HCT116 (cell line): ENCODE results near the gene GABBR1. TPM values are rescaled to one million over a fixed set of nuclear protein-coding genes. Genes with fewer than 3 reads are reported as not detected.

Experiments used
- ATAC-seq: fragments of 200-7000 bp; cut with Tn5 transposase; 2 replicates; pipeline ENCODE4 v1.9.1; 2020; ENCODE audit warnings: mild to moderate bottlenecking, moderate library complexity
- BruUV-seq: library from RNA; stranded (reverse); fragments of 400-500 nt; replicated peaks from 2 replicates; lab custom pipeline; 2021; lab: Mats Ljungman, UMichigan
- CTCF ChIA-PET: fragments of 300-600 bp; sonication (Branson Sonifier 250); formaldehyde crosslinking; loops from one replicate; lab custom pipeline; 2021; ENCODE audit warnings: antibody characterized with exemption; lab: Charles Lee
- POLR2A ChIA-PET: fragments of 300-600, 350-600 bp; sonication (Branson Sonifier 250); formaldehyde crosslinking; loops from one replicate; lab custom pipeline; 2021; ENCODE audit warnings: antibody characterized with exemption; lab: Charles Lee
- RAD21 ChIA-PET, 2 experiments: fragments of 300-600 bp; sonication (Branson Sonifier 250); formaldehyde crosslinking; loops; one replicate each; lab custom pipeline; 2023; ENCODE audit warnings: low total read pairs in 2 of 2; ENCODE audit not compliant: uncharacterized antibody in 2 of 2, unreplicated experiment in 2 of 2, low non-redundant PET in 1 of 2; lab: Charles Lee
- DNase-seq: peaks from one replicate; pipeline ENCODE4 v3.0.0-alpha.2; 2010; ENCODE audit warnings: low read depth, low spot score
- H2AFZ ChIP-seq: fragments of 200-600 bp; shearing (Covaris generic), sonication (generic); 2 replicates; pipeline ENCODE4 v1.6.1; 2017; ENCODE audit warnings: low read depth, mixed run types, mixed read lengths, antibody characterized with exemption, low read length; ENCODE audit not compliant: poor library complexity, severe bottlenecking
- H3K27ac ChIP-seq: 2 replicates; pipeline ENCODE4 v1.5.1; 2012; ENCODE audit warnings: low read depth, low read length
- H3K27me3 ChIP-seq: fragments of 200-600 bp; sonication (generic); 2 replicates; pipeline ENCODE4 v1.6.1; 2016; ENCODE audit warnings: mixed run types, low read length, mixed read lengths; ENCODE audit not compliant: insufficient read depth
- H3K36me3 ChIP-seq, 2 experiments: fragments of 200-500 bp in 1 of 2; fragments of 200-600 bp in 1 of 2; sonication (Bioruptor generic) in 1 of 2; sonication (generic) in 1 of 2; 2 replicates each; pipeline versions ENCODE4 v1.5.1 to v1.6.1; 2014 to 2016; ENCODE audit warnings: low read length in 2 of 2, inconsistent platforms in 1 of 2, mixed read lengths in 1 of 2, mixed run types in 1 of 2; ENCODE audit not compliant: insufficient read depth in 2 of 2, control insufficient read depth in 1 of 2
- H3K4me1 ChIP-seq, 2 experiments: fragments of 200-600 bp in 1 of 2; sonication (generic) in 1 of 2; 2 replicates each; pipeline versions ENCODE4 v1.5.1 to v1.6.1; 2012 to 2017; ENCODE audit warnings: low read length in 2 of 2, inconsistent platforms in 1 of 2, mild to moderate bottlenecking in 1 of 2, mixed read lengths in 1 of 2, mixed run types in 1 of 2, moderate library complexity in 1 of 2; ENCODE audit not compliant: insufficient read depth in 2 of 2, control insufficient read depth in 1 of 2
- H3K4me2 ChIP-seq: fragments of 200-600 bp; sonication (generic); 2 replicates; pipeline ENCODE4 v1.6.1; 2017; ENCODE audit warnings: mixed run types, low read length, mixed read lengths
- H3K4me3 ChIP-seq, 2 experiments: fragments of 200-600 bp in 1 of 2; sonication (generic) in 1 of 2; replicated peaks in 1 of 2; 2 replicates each; pipeline ENCODE4 v1.5.1; 2011 to 2016; ENCODE audit warnings: low read length in 2 of 2, control low read depth in 1 of 2, low read depth in 1 of 2, mild to moderate bottlenecking in 1 of 2, mixed read lengths in 1 of 2, mixed run types in 1 of 2
- H3K79me2 ChIP-seq: fragments of 200-600 bp; sonication (generic); 2 replicates; pipeline ENCODE4 v1.6.1; 2017; ENCODE audit warnings: mild to moderate bottlenecking, mixed run types, low read length, moderate library complexity, mixed read lengths; ENCODE audit not compliant: insufficient read depth
- H3K9ac ChIP-seq: fragments of 200-600 bp; sonication (generic); 2 replicates; pipeline ENCODE4 v1.6.1; 2016; ENCODE audit warnings: low read length, mixed read lengths
- H3K9me2 ChIP-seq: fragments of 200-600 bp; sonication (generic), shearing (Covaris generic); 2 replicates; pipeline ENCODE4 v1.6.1; 2017; ENCODE audit warnings: mixed run types, mild to moderate bottlenecking, moderate library complexity; ENCODE audit not compliant: insufficient read depth
- H3K9me3 ChIP-seq, 2 experiments: fragments of 200-500 bp in 1 of 2; fragments of 200-600 bp in 1 of 2; sonication (Bioruptor generic) in 1 of 2; sonication (generic) in 1 of 2; 2 replicates each; pipeline ENCODE4 v1.6.1; 2014 to 2017; ENCODE audit warnings: low read length in 2 of 2, mixed read lengths in 2 of 2, inconsistent platforms in 1 of 2, low read depth in 1 of 2, mild to moderate bottlenecking in 1 of 2, mixed run types in 1 of 2, moderate library complexity in 1 of 2; ENCODE audit not compliant: control insufficient read depth in 1 of 2, insufficient read depth in 1 of 2
- H4K20me1 ChIP-seq: fragments of 200-600 bp; sonication (generic), shearing (Covaris generic); 2 replicates; pipeline ENCODE4 v1.6.1; 2017; ENCODE audit warnings: mixed run types, mild to moderate bottlenecking, moderate library complexity; ENCODE audit not compliant: insufficient read depth
- CEBPB ChIP-seq: IDR thresholded peaks from 2 replicates; pipeline ENCODE4 v1.6.1; 2012; ENCODE audit warnings: low read depth
- EZH2phosphoT487 ChIP-seq: fragments of 200-600 bp; IDR thresholded peaks from 2 replicates; pipeline ENCODE4 v1.6.1; 2018; ENCODE audit warnings: antibody characterized with exemption, borderline replicate concordance
- JUND ChIP-seq: IDR thresholded peaks from 2 replicates; pipeline ENCODE4 v1.6.1; 2012
- POLR2A ChIP-seq: IDR thresholded peaks from 2 replicates; pipeline ENCODE4 v1.7.0; 2011; ENCODE audit warnings: borderline replicate concordance; ENCODE audit not compliant: insufficient read depth, insufficient read length; ENCODE audit errors: extremely low read depth
- POLR2AphosphoS5 ChIP-seq: IDR thresholded peaks from 2 replicates; pipeline ENCODE4 v1.6.1; 2011; ENCODE audit warnings: mild to moderate bottlenecking, low read depth, low read length, moderate library complexity
- RAD21 ChIP-seq: IDR thresholded peaks from 2 replicates; pipeline ENCODE4 v1.6.1; 2012; ENCODE audit warnings: low read depth, mild to moderate bottlenecking
- REST ChIP-seq: IDR thresholded peaks from 2 replicates; pipeline ENCODE4 v1.6.1; 2012; ENCODE audit warnings: low read depth
- SP1 ChIP-seq: IDR thresholded peaks from 2 replicates; pipeline ENCODE4 v1.6.1; 2012; ENCODE audit warnings: low read depth
- SRF ChIP-seq: IDR thresholded peaks from 2 replicates; pipeline ENCODE4 v1.6.1; 2012; ENCODE audit warnings: low read depth
- TCF7L2 ChIP-seq: IDR thresholded peaks from 2 replicates; pipeline ENCODE4 v1.7.0; 2011; ENCODE audit warnings: borderline replicate concordance, inconsistent platforms; ENCODE audit not compliant: insufficient read depth, insufficient read length; ENCODE audit errors: extremely low read depth
- ZBTB33 ChIP-seq: IDR thresholded peaks from 2 replicates; pipeline ENCODE4 v1.6.1; 2011; ENCODE audit warnings: mild to moderate bottlenecking, low read length, moderate library complexity; ENCODE audit not compliant: insufficient replicate concordance; ENCODE audit errors: extremely low read depth
- intact Hi-C: fragments of 100-400 bp; cut with micrococcal nuclease; formaldehyde crosslinking; loops from 2 replicates; pipeline ENCODE4 v1.10.0; 2022
- total RNA-seq: library from RNA; stranded (reverse); gene quantifications from one replicate; pipeline ENCODE4 v1.2.1, GENCODE V29; 2021; ENCODE audit not compliant: unreplicated experiment
- TF ChIP-seq, protein P1 (sequence below): IDR thresholded peaks from 2 replicates; pipeline ENCODE4 v1.6.1; 2012
- TF ChIP-seq, protein P2 (sequence below), 3 experiments: fragments of 200-600 bp in 1 of 3; sonication (generic) in 1 of 3; IDR thresholded peaks in 2 of 3; conservative IDR thresholded peaks in 1 of 3; 2 replicates each; pipeline ENCODE4 v1.5.1; 2012 to 2017; ENCODE audit warnings: low read depth in 2 of 3, low read length in 2 of 3, antibody characterized with exemption in 1 of 3, borderline replicate concordance in 1 of 3, control low read depth in 1 of 3, mild to moderate bottlenecking in 1 of 3, mixed read lengths in 1 of 3, mixed run types in 1 of 3, moderate library complexity in 1 of 3; ENCODE audit not compliant: insufficient read depth in 1 of 3

GABBR1 gene
- total RNA-seq, 1 experiment from 2014 or later = 43.4 TPM

- no peak for TF ChIP-seq ZBTB33
- TF ChIP-seq RAD21 = no peak
- no peak for TF ChIP-seq EZH2phosphoT487
- TF ChIP-seq JUND = no peak
- TF ChIP-seq, protein P1, sequence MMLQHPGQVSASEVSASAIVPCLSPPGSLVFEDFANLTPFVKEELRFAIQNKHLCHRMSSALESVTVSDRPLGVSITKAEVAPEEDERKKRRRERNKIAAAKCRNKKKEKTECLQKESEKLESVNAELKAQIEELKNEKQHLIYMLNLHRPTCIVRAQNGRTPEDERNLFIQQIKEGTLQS = no peak
- TF ChIP-seq POLR2A = no peak
- TF ChIP-seq, all 23 proteins: peak for 0
- ATAC-seq (no peak), DNase-seq (no peak)
- POLR2A ChIA-PET = no interaction called here
- Histone ChIP-seq H3K4me2 (no peak overlapping the region), H3K4me1 (no peaks in the 10 kb centered on the region), H3K36me3 (no peaks in the 10 kb centered on the region), H3K27me3 (no peaks in the 10 kb centered on the region), H3K79me2 (no peaks in the 10 kb centered on the region), H4K20me1 (no peaks in the 10 kb centered on the region), H2AFZ (no peak overlapping the region), H3K4me3 (no peak overlapping the region), H3K9me2 (no peaks in the 10 kb centered on the region), H3K27ac (no peak overlapping the region), H3K9ac (no peak overlapping the region), H3K9me3 (no peaks in the 10 kb centered on the region)
- RAD21 ChIA-PET = no interaction called here
- intact Hi-C loops = no loop called here
- CTCF ChIA-PET = no interaction called here
- no TSS peak for BruUV-seq
These were observed 71.3 kb downstream of the GABBR1 start for GRCh38 chr6:29561606-29562181.

- H3K9me2 ChIP-seq = no peaks in the 10 kb centered on the region
- intact Hi-C loops = no loop called here
- H3K79me2 ChIP-seq = no peaks in the 10 kb centered on the region
- RAD21 ChIA-PET = no interaction called here
- H3K27me3 ChIP-seq = no peaks in the 10 kb centered on the region
- H2AFZ ChIP-seq = no peak overlapping the region
- CTCF ChIA-PET = no interaction called here
- no peak for ATAC-seq
- POLR2A ChIA-PET = no interaction called here
- H3K36me3 ChIP-seq = no peaks in the 10 kb centered on the region
- no peaks in the 10 kb centered on the region for H4K20me1 ChIP-seq
- no peak overlapping the region for H3K4me3 ChIP-seq
- no peak overlapping the region for H3K9ac ChIP-seq
- H3K4me2 ChIP-seq = no peak overlapping the region
- no peak overlapping the region for H3K27ac ChIP-seq
- BruUV-seq = no TSS peak
- H3K4me1 ChIP-seq = no peaks in the 10 kb centered on the region
- no peak for DNase-seq
- H3K9me3 ChIP-seq = no peaks in the 10 kb centered on the region
- no peak for TF ChIP-seq CEBPB
- TF ChIP-seq, protein P2, sequence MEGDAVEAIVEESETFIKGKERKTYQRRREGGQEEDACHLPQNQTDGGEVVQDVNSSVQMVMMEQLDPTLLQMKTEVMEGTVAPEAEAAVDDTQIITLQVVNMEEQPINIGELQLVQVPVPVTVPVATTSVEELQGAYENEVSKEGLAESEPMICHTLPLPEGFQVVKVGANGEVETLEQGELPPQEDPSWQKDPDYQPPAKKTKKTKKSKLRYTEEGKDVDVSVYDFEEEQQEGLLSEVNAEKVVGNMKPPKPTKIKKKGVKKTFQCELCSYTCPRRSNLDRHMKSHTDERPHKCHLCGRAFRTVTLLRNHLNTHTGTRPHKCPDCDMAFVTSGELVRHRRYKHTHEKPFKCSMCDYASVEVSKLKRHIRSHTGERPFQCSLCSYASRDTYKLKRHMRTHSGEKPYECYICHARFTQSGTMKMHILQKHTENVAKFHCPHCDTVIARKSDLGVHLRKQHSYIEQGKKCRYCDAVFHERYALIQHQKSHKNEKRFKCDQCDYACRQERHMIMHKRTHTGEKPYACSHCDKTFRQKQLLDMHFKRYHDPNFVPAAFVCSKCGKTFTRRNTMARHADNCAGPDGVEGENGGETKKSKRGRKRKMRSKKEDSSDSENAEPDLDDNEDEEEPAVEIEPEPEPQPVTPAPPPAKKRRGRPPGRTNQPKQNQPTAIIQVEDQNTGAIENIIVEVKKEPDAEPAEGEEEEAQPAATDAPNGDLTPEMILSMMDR (IDR thresholded peaks at IDR 0.05 in 2 of 3, conservative IDR thresholded peaks at IDR 0.05 in 1 of 3; ENCODE audit: borderline replicate concordance in 1 of 3, insufficient read depth in 1 of 3, low read depth in 2 of 3, low read length in 2 of 3) = no peak
- TF ChIP-seq RAD21 = no peak
- TF ChIP-seq POLR2AphosphoS5 = no peak
- TF ChIP-seq REST = no peak
- TF ChIP-seq SRF = no peak
- no peak for TF ChIP-seq TCF7L2
- TF ChIP-seq SP1 = no peak
These were observed 71.9 kb downstream of the GABBR1 start for GRCh38 chr6:29561091-29561490.
